HEK293T (cell line): ENCODE measurements around the gene GRIN2C.

Experiments used
- ARNT ChIP-seq: fragments of 450-650 bp; IDR thresholded peaks from 2 replicates; pipeline ENCODE4 v1.6.1; 2017; ENCODE audit warnings: mild to moderate bottlenecking
- BHLHE40 ChIP-seq: fragments of 450-650 bp; IDR thresholded peaks from 2 replicates; pipeline ENCODE4 v1.6.1; 2016; ENCODE audit warnings: mild to moderate bottlenecking, moderate library complexity, borderline replicate concordance
- ELF4 ChIP-seq: fragments of 450-650 bp; IDR thresholded peaks from 2 replicates; pipeline ENCODE4 v1.6.1; 2017; ENCODE audit warnings: antibody characterized with exemption
- FOXK2 ChIP-seq: fragments of 450-650 bp; IDR thresholded peaks from 2 replicates; pipeline ENCODE4 v1.6.1; 2016; ENCODE audit warnings: mild to moderate bottlenecking
- SP1 ChIP-seq: fragments of 450-650 bp; IDR thresholded peaks from 2 replicates; pipeline ENCODE4 v1.6.1; 2017
- SUZ12 ChIP-seq: fragments of 450-650 bp; IDR thresholded peaks from 2 replicates; pipeline ENCODE4 v1.6.1; 2016; ENCODE audit warnings: mild to moderate bottlenecking

DNA sequence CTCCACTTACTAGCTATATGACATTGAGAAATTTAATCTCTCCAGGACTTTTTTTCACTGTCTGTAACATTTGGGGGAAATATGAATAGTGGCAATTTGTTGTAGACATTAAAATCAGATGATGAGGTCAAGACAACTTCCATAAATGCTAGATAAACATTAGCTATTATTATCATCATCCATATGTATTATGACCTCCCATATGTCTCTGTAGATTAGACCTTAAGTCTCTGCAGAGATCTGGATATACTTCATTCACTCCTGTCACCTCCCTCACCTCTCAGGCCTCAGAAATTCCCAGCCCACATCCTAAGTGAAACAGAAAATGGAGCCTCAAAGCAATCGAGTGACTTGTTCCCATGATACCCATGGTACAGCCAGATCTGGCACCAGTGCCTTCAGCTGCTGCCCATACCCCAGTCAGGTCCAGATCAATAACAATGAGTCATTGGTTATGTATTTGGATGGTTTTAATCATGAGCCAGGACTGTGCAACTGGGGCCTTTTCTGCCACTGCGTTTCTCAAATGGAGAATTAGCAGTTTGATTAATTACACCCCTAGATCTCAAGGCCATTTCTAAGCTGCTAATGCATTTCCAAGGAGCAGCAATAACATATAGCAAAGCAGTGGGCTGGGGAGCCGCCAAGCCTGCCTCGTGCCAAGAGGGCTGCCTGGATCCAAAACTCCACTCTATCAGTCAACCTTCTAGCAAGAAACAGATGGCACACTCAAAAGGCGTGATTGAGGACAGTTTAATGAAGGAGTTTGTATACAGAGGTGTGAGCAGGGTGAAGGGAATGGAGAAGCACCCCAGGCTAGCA lies 15.7 kb upstream of the GRIN2C start:
- TF ChIP-seq SUZ12, result no peak
- no peak for TF ChIP-seq ELF4
- no peak for TF ChIP-seq ARNT
- no peak for TF ChIP-seq BHLHE40
- no peak for TF ChIP-seq FOXK2
- TF ChIP-seq SP1, result no peak
